ENCODE data around the gene BSG.
"Not testable (repeated sequence)": the region's sequence is repeated elsewhere in the genome, so short reads cannot be mapped to it uniquely, and the experiment has no call there.

Gene BSG

DNA sequence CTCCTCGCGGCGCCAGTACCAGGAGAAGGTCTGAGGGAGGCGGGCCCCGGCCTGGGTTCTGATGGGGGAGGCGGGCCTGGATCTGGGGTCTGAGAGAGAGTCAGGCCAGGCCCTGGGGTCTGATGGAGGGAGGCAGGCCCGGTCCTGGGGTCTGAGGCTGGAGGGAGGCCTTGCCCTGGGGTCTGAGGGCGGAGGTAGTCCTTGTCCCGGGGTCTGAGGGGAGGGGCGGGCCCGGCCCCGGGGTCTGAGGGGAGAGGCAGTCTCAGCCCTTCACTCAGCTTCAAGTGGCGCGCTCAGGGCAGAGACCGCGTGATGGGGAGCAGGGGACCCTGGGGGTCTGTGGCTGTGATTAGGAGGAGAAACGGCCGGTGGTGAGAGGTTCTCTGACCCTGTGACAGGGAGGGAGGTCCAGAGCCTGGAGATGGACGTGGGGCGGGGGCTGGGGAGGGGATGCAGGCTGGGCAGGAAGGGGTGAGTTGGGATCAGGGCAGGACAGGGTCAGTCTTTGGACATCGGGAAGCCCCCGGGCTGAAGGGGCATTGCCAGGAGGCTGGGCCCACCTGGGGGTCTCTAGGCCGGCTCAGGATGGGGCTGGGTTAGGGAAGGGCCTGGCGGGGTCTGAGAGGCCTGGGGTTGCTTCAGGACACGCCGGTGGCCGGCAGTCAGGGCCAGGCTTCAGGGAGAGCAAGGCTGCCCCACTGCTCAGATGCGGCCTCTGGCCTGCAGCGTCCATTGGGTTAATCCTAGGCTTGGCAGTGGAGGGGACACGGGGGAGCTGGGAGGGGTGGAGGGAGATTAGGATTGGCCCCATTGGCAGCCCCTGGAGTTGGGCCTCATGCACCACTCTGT is 36.0 kb downstream of the BSG start:
- FAIRE-seq, result no peak

- FAIRE-seq, result no peak
Measured at GRCh38 chr19:609004-609346, 36.6 kb downstream of the BSG start.

- no peak for FAIRE-seq
Measured at GRCh38 chr19:610071-610800, 37.8 kb downstream of the BSG start.

DNA sequence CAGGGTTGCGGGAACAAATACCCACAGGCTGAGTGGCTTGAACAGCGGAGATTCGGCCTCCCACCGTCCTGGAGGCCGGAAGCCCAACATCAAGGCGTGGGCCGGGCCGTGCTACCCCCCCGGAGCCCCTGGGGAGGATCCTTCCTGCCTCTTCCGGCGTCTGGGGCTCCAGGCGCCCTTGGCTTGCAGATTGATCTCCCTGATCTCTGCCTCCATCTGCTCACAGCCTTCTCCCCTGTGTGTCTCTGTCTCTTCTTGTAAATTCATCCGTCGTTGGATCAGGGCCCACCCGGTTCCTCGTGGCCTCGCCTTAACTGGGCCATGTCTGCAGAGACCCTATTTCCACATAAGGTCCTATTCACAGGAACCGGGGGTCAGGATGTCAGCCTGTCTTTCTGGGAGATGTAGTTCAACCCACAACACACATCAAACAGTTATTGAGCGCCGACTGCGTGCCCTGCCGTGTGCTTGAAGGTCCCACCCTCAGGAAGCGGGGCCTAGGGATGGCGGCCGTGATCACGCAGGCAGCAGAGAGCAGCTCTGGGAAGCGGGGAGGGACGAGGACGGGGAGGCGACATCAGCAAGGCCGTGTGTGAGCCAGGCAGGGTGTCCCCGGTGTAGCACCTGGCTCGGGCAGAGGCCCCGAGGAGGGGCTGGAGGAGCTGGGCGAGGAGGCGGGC is 38.5 kb downstream of the BSG start:
- FAIRE-seq, result no peak

DNA sequence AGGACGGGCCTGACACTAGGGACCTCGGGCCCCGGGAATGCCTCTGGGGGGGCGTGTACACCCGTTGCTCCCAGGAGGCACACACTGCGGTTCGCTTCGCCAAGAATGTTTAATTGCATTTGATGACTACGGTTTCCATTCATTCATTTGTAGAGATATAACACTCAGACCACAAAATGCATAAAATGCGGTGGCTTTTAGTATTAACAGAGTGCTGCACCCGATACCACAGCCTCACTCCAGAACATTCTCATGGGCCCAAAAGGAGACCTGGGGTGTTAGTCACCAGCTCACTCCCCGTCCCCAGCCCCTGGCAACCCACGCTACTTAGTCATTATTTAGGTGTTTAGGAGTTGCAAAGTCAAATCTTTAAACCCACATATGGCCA is 39.1 kb downstream of the BSG start:
- no peak for FAIRE-seq

DNA sequence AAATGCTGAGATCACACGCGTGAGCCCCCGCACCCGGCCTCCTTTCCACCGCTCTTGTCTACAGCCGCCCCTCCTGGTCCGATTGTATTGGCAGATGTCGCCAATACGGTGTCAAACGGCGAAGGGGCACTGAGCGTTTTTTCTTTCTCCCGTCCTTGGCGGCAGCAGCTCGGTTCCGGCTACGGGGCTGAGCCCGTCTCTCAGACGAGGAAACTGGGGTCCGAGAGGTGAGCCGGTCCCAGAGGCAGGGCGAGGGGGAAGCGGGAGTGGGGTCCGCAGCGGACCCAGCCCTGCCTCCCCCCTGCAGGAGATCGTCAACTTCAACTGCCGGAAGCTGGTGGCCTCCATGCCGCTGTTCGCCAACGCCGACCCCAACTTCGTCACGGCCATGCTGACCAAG is 40.5 kb downstream of the BSG start:
- no peak for FAIRE-seq

DNA sequence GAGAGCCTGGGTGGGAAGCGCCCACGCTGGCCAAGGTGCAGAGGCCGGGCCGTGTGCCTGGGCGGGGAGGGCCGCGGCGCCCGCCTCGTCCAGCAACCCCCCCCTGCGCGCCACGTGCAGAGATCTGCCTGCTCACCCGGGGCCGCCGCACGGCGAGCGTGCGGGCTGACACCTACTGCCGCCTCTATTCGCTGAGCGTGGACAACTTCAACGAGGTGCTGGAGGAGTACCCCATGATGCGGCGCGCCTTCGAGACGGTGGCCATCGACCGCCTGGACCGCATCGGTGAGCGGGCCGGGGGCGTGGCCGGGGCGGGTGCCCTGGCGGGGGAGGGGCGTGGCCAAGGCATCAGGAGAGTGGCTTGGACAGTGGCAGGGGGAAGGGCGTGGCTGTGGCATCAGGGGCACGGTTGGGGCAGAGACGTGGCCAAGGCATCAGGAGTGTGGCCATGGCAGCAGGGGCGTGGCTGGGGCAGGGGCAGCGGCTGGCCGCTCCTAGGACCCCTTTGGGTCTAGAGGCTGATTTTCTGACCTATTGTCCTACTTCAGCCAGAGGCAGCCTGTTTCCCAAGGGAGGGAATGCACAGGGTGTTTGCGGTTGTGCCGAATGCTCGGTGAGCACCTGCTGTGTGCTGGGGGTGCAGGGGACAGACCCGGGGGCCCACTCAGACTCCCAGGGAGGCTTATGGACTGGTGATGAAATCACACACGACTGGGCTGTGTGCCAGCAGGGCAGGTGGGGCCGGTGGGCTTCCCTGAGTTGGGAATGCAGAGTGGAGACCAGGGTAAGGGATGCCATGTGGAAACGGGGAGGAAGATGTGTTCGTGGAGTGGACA is 41.6 kb downstream of the BSG start:
- no peak for FAIRE-seq

GRCh38 chr19:615619-616018 is 43.2 kb downstream of the BSG start:
- no peak for FAIRE-seq

DNA sequence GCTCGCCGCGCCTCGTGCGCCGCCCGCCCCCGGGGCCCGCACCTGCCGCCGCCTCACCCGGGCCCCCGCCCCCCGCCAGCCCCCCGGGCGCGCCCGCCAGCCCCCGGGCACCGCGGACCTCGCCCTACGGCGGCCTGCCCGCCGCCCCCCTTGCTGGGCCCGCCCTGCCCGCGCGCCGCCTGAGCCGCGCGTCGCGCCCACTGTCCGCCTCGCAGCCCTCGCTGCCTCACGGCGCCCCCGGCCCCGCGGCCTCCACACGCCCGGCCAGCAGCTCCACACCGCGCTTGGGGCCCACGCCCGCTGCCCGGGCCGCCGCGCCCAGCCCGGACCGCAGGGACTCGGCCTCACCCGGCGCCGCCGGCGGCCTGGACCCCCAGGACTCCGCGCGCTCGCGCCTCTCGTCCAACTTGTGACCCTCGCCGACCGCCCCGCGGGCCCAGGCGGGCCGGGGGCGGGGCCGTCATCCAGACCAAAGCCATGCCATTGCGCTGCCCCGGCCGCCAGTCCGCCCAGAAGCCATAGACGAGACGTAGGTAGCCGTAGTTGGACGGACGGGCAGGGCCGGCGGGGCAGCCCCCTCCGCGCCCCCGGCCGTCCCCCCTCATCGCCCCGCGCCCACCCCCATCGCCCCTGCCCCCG is 43.8 kb downstream of the BSG start:
- FAIRE-seq, result no peak

DNA sequence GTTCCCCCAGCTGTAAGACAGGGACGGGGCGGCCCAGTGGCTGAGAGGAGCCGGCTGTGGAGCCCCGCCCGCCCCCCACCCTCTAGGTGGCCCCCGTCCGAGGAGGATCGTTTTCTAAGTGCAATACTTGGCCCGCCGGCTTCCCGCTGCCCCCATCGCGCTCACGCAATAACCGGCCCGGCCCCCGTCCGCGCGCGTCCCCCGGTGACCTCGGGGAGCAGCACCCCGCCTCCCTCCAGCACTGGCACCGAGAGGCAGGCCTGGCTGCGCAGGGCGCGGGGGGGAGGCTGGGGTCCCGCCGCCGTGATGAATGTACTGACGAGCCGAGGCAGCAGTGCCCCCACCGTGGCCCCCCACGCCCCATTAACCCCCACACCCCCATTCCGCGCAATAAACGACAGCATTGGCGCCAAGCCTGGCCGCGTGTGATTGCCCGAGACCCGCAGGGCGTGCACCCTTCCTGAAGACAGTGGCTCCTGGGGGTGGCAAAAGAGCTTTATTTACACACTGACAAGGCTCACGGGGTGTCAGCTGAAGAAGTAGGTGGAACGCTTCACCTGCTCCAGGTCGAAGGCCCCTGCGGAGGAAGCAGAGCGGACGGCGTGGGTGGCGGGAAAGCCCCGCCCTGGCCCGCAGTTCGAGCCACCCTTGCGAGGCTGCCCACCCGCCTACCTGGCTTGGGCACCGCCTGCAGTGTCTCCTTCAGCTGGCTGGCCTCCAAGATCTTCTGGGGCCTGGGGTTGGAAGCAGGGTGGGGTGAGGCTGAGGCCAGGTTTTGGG is 44.5 kb downstream of the BSG start:
- FAIRE-seq, result no peak

DNA sequence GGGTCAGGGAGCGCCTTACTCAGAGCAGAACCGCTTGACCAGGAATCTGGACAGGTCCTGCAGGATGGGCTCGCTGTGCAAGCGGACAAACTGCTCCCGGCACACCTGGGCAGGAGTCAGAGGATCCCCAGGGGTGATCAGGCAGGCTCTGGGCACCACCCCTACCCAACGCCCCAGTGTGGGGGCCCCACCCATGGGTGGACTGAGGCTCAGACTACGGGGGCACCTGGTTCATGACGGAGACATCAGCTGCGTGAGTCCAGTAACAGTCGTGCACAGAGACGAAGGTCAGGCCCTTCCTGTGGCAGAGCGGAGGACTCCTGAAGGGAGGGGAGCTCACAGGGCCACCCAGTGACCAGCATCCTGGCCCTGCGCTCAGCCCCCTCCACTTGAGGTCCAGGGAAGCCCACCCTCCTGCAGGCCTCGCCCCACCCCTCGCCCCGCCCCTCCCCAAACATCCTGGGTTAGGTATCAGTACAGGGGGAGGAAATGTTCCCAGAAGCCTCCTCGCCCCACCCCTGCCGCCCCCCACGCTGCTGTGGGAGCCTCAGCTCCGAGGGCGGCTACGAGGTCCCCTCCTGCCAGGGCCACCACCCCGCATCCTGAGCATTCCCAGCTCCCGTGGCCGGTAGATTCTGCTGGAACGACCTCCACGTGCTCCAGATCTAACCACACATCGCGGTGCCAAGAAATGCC is 45.3 kb downstream of the BSG start:
- FAIRE-seq, result no peak

- FAIRE-seq, result no peak
Measured at GRCh38 chr19:618247-618619, 45.8 kb downstream of the BSG start.

- FAIRE-seq, result no peak
Measured at GRCh38 chr19:618674-619285, 46.4 kb downstream of the BSG start.

- FAIRE-seq, result no peak
Measured at GRCh38 chr19:619286-620002, 47.0 kb downstream of the BSG start.

GRCh38 chr19:620166-620862 is 47.9 kb downstream of the BSG start:
- FAIRE-seq, result no peak

- not testable (repeated sequence) for FAIRE-seq
Measured at GRCh38 chr19:621191-621590, 48.8 kb downstream of the BSG start.

DNA sequence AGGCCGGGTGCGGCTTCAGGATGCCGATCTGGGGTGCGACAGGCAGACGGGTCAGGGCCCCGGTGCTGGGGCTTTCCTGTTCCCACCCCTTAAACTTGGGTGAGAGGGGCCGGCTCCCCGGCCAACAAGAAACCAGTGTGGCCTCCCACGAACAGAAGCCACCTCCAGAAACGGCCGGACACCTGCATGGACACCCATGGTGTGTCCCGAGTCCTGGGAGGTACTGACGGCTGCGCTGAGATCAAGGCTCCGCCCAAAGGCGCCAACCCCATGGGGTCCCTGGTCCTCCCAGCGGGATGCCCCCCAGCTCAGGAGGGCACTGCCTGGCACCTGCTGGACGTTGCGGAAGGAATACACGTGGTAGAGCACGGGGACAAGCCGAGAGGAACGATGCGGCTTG is 49.4 kb downstream of the BSG start:
- FAIRE-seq, result no peak

DNA sequence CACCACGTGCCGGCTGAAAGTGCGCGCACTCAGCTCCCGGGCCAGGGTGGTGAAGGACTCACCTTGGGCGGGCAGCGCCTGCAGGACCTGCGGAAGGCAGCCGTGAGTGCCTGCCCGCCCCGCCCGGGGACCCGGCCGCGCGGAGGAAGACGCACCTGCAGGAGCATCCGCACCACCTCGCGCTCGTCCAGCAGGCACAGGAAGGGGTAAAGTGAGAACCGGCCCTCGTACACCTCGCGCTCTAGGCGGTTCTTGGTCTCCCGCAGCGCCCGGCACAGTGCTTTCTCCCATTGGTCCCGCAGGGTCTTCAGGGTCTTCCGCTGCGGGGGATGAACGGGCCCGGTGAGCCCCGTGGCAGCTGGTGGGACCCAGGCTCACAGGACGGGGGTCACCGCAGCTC is 50.3 kb downstream of the BSG start:
- no peak for FAIRE-seq

DNA sequence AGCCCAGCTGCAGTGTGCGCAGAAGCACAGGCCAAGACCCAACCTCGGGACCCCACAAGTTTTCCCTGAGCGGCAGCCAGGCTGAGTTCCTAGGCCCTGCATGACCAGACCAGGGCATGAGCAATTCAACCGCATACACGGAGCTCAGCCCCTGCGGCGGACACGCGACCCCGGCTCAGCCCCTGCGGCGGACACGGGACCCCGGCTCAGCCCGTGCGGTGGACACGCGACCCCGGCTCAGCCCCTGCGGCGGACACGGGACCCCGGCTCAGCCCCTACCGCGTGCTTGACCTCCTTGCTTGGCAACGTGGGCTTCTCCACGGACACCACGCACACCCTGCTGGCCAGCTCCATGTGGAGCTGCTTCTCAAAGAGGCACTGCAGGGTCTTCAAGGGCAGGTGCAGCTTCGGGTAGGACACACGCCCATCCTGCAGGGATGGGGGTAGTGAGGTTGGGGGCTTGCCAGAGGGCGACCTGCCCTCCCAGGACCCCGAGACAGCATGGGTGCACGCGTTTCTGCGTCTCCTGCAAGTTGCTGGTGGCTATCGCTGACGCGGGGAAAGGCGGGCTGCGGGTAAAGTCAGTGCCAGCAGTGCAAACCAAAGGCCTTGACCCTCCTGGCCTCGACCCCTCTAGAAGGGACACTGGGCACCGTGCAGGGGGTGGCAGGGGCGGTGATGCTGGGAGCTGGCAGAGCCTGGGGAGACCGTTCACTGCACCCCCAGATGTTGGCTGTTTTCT is 51.0 kb downstream of the BSG start:
- FAIRE-seq, result no peak

Measured in TTC549 (cell line).